ENCODE data around the gene SATB1. TPM values are rescaled to one million over a fixed set of nuclear protein-coding genes. Genes with fewer than 3 reads are reported as not detected.
A peak's percentile ranks its signal among the peaks of the same experiment; 100 is the strongest.

Gene SATB1
- total RNA-seq, 6 experiments from 2014 or later: 9.3 to 14.9 (median 12.0) TPM

GRCh38 chr3:18403061-18403460, 22.1 kb downstream of the SATB1 start:
- Histone ChIP-seq H3K9me3 (no peaks in the 10 kb centered on the region), H3K4me1 (peaks cover 0 to 7% (median 0%) of the 10 kb centered on the region in 4 donors), H3K4me3 (no peak overlapping the region), H3K27ac (no peak overlapping the region), H3K36me3 (no peaks in the 10 kb centered on the region), H3K27me3 (no peaks in the 10 kb centered on the region)
- no peak for TF ChIP-seq POLR2A (IDR thresholded peaks at IDR 0.05)
- TF ChIP-seq, protein P1, sequence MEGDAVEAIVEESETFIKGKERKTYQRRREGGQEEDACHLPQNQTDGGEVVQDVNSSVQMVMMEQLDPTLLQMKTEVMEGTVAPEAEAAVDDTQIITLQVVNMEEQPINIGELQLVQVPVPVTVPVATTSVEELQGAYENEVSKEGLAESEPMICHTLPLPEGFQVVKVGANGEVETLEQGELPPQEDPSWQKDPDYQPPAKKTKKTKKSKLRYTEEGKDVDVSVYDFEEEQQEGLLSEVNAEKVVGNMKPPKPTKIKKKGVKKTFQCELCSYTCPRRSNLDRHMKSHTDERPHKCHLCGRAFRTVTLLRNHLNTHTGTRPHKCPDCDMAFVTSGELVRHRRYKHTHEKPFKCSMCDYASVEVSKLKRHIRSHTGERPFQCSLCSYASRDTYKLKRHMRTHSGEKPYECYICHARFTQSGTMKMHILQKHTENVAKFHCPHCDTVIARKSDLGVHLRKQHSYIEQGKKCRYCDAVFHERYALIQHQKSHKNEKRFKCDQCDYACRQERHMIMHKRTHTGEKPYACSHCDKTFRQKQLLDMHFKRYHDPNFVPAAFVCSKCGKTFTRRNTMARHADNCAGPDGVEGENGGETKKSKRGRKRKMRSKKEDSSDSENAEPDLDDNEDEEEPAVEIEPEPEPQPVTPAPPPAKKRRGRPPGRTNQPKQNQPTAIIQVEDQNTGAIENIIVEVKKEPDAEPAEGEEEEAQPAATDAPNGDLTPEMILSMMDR (IDR thresholded peaks at IDR 0.05): no peak
- intact Hi-C loops (cut with DNase I): no loop called here
- 32% methylated on average over 2 of the region's 2 CpGs for WGBS (ENCODE audit: insufficient coverage, low coverage, low lambda C conversion rate, missing lambda C conversion rate)
- no peak for DNase-seq
- no peak for ATAC-seq

DNA sequence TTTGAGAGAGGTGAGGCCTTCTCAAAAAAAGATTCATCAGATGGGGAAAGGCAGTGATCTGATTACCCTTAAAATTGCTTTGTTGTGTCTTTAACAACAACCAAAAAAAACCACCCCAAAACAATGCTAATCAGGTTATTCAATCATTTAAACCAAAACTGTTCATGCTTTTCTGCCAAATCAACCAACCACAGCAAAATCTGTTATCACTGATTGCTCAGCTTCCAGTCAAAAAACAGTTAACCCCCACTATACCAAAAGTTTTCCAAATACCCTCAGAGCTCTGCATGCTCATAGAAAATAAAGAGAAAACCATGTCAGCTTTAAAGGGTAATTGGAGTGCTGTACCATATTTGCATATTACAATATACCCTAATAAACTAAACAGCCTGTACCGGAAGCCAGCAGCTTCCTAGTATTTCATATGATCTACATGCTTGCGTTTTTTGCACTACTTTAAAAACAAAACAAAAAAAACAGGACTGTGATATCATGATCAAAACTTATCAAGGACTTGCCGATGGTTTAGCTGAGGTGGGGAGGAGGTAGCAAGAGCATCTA, 22.8 kb downstream of the SATB1 start:
- TF ChIP-seq, protein P1 (IDR thresholded peaks at IDR 0.05): no peak
- no peak for TF ChIP-seq POLR2A (IDR thresholded peaks at IDR 0.05)
- intact Hi-C loops (cut with DNase I): no loop called here
- H3K27ac ChIP-seq: no peak overlapping the region
- no peaks in the 10 kb centered on the region for H3K27me3 ChIP-seq
- H3K9me3 ChIP-seq: no peaks in the 10 kb centered on the region
- H3K4me1 ChIP-seq: peaks cover 0 to 7% (median 0%) of the 10 kb centered on the region in 4 donors
- no peak for ATAC-seq
- H3K4me3 ChIP-seq: no peak overlapping the region
- 68% methylated on average over 3 of the region's 3 CpGs for WGBS (ENCODE audit: insufficient coverage, low coverage, low lambda C conversion rate, missing lambda C conversion rate)
- DNase-seq: no peak
- H3K36me3 ChIP-seq: no peaks in the 10 kb centered on the region

DNA sequence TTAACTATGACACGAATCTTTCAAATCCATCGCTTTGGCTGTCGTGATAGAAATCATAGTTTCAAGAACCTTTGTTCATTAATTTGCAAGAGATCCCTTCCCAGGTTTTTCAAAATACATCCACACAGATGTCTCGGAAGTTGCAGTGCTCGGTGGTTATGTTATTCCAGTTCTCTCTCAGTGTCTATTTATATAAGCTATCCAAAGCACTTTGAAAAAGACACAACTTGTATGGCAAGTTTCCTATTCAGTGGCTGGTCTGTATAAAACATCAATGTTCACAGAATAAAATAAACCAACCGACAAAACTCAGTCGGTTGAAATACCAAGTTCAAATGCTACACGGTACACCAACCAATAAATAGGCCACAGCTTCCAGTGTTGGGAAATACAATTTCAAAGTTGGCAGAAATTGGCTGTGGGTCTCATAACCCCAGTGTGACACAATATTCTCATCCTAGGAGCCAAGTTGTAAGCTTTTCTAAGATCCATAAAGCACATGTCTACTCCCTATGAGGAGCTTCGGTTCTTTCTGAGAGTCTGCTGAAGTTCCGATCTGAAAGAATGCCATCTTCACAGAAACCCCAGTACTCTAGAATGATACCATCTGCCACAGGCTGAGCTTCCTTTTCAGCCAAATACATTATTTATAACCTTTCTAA, 23.7 kb downstream of the SATB1 start:
- TF ChIP-seq, protein P1 (IDR thresholded peaks at IDR 0.05): no peak
- TF ChIP-seq POLR2A (IDR thresholded peaks at IDR 0.05): no peak
- no peaks in the 10 kb centered on the region for H3K9me3 ChIP-seq
- DNase-seq (no peak), ATAC-seq (peak; percentile 82 to 96 (median 91))
- H3K4me1 ChIP-seq: peaks cover 0 to 8% (median 0%) of the 10 kb centered on the region in 4 donors
- intact Hi-C loops (cut with DNase I): no loop called here
- H3K36me3 ChIP-seq: peaks cover 0 to 2% (median 0%) of the 10 kb centered on the region in 4 donors
- no peaks in the 10 kb centered on the region for H3K27me3 ChIP-seq
- no peak overlapping the region for H3K4me3 ChIP-seq
- no peak overlapping the region for H3K27ac ChIP-seq
- WGBS (ENCODE audit: insufficient coverage, low coverage, low lambda C conversion rate, missing lambda C conversion rate): 42% methylated on average over 10 of the region's 10 CpGs

DNA sequence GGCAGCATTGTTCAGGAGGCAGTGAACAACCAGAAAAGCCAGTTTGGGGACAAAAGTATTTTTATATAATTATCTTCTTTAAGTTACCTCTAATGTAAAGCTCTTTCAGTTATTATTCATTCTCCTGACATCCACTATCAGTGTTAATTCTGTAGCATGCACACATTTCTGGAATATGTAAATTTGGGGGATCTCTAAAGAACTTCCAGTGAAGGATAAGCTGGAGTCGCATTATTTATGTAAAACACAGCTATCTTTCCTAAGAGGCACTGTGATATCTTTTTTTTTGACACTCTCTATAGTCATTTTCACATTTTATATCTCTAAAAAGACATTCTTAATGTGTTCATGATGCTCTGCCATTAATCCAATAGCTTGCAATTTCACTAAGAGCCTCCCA, 26.7 kb downstream of the SATB1 start:
- Histone ChIP-seq H3K36me3 (peaks cover 0 to 13% (median 3%) of the 10 kb centered on the region in 4 donors), H3K4me3 (no peak overlapping the region), H3K27ac (no peak overlapping the region), H3K9me3 (no peaks in the 10 kb centered on the region), H3K4me1 (peaks cover 0 to 10% (median 0%) of the 10 kb centered on the region in 4 donors), H3K27me3 (no peaks in the 10 kb centered on the region)
- ATAC-seq (no peak), DNase-seq (no peak)
- WGBS (ENCODE audit: insufficient coverage, low coverage, low lambda C conversion rate, missing lambda C conversion rate): 100% methylated on average over 1 of the region's 1 CpG
- TF ChIP-seq, protein P1 (IDR thresholded peaks at IDR 0.05): no peak
- TF ChIP-seq POLR2A (IDR thresholded peaks at IDR 0.05): no peak
- intact Hi-C loops (cut with DNase I): no loop called here

All from right lobe of liver (tissue), 6 donors.